Uterus (tissue), 2 donors: ENCODE measurements around the gene ATXN2.
"Not testable (repeated sequence)": the region's sequence is repeated elsewhere in the genome, so short reads cannot be mapped to it uniquely, and the experiment has no call there.

Experiments used
- POLR2A ChIP-seq, 2 donors: fragments of 450-650 bp; IDR thresholded peaks; one replicate each; pipeline ENCODE4 v1.6.1; 2016; ENCODE audit warnings: antibody characterized with exemption in 2 of 2, mild to moderate bottlenecking in 1 of 2, moderate library complexity in 1 of 2
- TF ChIP-seq, protein P1 (sequence below), 4 experiments: fragments of 200-600 bp in 2 of 4; fragments of 450-650 bp in 2 of 4; sonication (generic) in 2 of 4; IDR thresholded peaks; one replicate each; pipeline ENCODE4 v1.5.1; 2016 to 2019; ENCODE audit warnings: antibody characterized with exemption in 4 of 4, mild to moderate bottlenecking in 2 of 4, moderate library complexity in 1 of 4

DNA sequence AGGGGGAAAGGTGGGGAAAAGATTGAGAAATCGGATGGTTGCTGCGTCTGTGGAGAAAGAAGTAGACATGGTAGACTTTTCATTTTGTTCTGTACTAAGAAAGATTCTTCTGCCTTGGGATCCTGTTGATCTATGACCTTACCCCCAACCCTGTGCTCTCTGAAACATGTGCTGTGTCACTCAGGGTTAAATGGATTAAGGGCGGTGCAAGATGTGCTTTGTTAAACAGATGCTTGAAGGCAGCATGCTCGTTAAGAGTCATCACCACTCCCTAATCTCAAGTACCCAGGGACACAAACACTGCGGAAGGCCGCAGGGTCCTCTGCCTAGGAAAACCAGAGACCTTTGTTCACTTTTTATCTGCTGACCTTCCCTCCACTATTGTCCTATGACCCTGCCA is 91.4 kb downstream of the ATXN2 start:
- TF ChIP-seq, protein P1, sequence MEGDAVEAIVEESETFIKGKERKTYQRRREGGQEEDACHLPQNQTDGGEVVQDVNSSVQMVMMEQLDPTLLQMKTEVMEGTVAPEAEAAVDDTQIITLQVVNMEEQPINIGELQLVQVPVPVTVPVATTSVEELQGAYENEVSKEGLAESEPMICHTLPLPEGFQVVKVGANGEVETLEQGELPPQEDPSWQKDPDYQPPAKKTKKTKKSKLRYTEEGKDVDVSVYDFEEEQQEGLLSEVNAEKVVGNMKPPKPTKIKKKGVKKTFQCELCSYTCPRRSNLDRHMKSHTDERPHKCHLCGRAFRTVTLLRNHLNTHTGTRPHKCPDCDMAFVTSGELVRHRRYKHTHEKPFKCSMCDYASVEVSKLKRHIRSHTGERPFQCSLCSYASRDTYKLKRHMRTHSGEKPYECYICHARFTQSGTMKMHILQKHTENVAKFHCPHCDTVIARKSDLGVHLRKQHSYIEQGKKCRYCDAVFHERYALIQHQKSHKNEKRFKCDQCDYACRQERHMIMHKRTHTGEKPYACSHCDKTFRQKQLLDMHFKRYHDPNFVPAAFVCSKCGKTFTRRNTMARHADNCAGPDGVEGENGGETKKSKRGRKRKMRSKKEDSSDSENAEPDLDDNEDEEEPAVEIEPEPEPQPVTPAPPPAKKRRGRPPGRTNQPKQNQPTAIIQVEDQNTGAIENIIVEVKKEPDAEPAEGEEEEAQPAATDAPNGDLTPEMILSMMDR (IDR thresholded peaks at IDR 0.05): not testable (repeated sequence)
- not testable (repeated sequence) for TF ChIP-seq POLR2A (IDR thresholded peaks at IDR 0.05)
